ENCODE measurements around the gene LRIT2.

The LRIT2 gene

GRCh38 chr10:84205853-84206525 lies 19.4 kb downstream of the LRIT2 start:
- DNase-seq (ENCODE audit: low read depth): no peak

GRCh38 chr10:84205049-84205852 lies 20.1 kb downstream of the LRIT2 start:
- peak; percentile 47 for DNase-seq (ENCODE audit: low read depth)

- DNase-seq (ENCODE audit: low read depth): no peak
Observed at GRCh38 chr10:84204610-84205009, 20.7 kb downstream of the LRIT2 start.

GRCh38 chr10:84204122-84204521 lies 21.2 kb downstream of the LRIT2 start:
- no peak for DNase-seq (ENCODE audit: low read depth)

- no peak for DNase-seq (ENCODE audit: low read depth)
Observed at GRCh38 chr10:84202349-84202748, 23.0 kb downstream of the LRIT2 start.

- DNase-seq (ENCODE audit: low read depth): no peak
Observed at GRCh38 chr10:84201682-84202081, 23.7 kb downstream of the LRIT2 start.

- DNase-seq (ENCODE audit: low read depth): no peak
Observed at GRCh38 chr10:84201244-84201606, 24.1 kb downstream of the LRIT2 start.

- DNase-seq (ENCODE audit: low read depth): no peak
Observed at GRCh38 chr10:84200537-84201243, 24.7 kb downstream of the LRIT2 start.

GRCh38 chr10:84198206-84198915 lies 27.0 kb downstream of the LRIT2 start:
- no peak for DNase-seq (ENCODE audit: low read depth)

- no peak for DNase-seq (ENCODE audit: low read depth)
Observed at GRCh38 chr10:84197643-84198042, 27.7 kb downstream of the LRIT2 start.

GRCh38 chr10:84196941-84197340 lies 28.4 kb downstream of the LRIT2 start:
- DNase-seq (ENCODE audit: low read depth): no peak

GRCh38 chr10:84196083-84196482 lies 29.3 kb downstream of the LRIT2 start:
- no peak for DNase-seq (ENCODE audit: low read depth)

GRCh38 chr10:84195044-84195830 lies 30.1 kb downstream of the LRIT2 start:
- no peak for DNase-seq (ENCODE audit: low read depth)

- DNase-seq (ENCODE audit: low read depth): peak; percentile 29
Observed at GRCh38 chr10:84194424-84195043, 30.8 kb downstream of the LRIT2 start, which contains the start of gene CDHR1. Gene CDHR1 (plus strand): TSS chr10:84194537. CDS start chr10:84194761, 224 bp downstream.

GRCh38 chr10:84193846-84194423 lies 31.4 kb downstream of the LRIT2 start:
- DNase-seq (ENCODE audit: low read depth): no peak

- no peak for DNase-seq (ENCODE audit: low read depth)
Observed at GRCh38 chr10:84193327-84193726, 32.0 kb downstream of the LRIT2 start.

- DNase-seq (ENCODE audit: low read depth): no peak
Observed at GRCh38 chr10:84191106-84191505, 34.2 kb downstream of the LRIT2 start.

GRCh38 chr10:84190621-84191020 lies 34.7 kb downstream of the LRIT2 start:
- DNase-seq (ENCODE audit: low read depth): no peak

GRCh38 chr10:84188815-84189214 lies 36.5 kb downstream of the LRIT2 start:
- no peak for DNase-seq (ENCODE audit: low read depth)

GRCh38 chr10:84185526-84186175 lies 39.7 kb downstream of the LRIT2 start:
- no peak for DNase-seq (ENCODE audit: low read depth)
